Pancreas (tissue), 10 donors: ENCODE results near the gene MITD1. TPM values are rescaled to one million over a fixed set of nuclear protein-coding genes. Genes with fewer than 3 reads are reported as not detected.

Source experiments
- ATAC-seq, 4 donors: fragments of 200-7000 bp; cut with Tn5 transposase; one replicate each; pipeline versions ENCODE4 v1.8.0 to v1.9.1; 2020; ENCODE audit warnings: mild to moderate bottlenecking in 4 of 4, moderate library complexity in 4 of 4
- DNase-seq, 6 donors: peaks; one replicate each; pipeline ENCODE4 v3.0.0-alpha.2; 2020
- FAIRE-seq: peaks from 2 replicates; lab custom pipeline; 2012; peaks lifted over from hg19 to GRCh38; lab: Jason Lieb, UNC
- H3K27ac ChIP-seq, 4 donors: fragments of 200-600 bp; sonication (generic); 1 replicate in 3 of 4; 2 replicates in 1 of 4; pipeline versions ENCODE4 v1.5.0 to v1.8.0; 2020
- H3K27me3 ChIP-seq, 4 donors: fragments of 200-600 bp; one replicate each; pipeline ENCODE4 v1.8.0; 2021
- H3K36me3 ChIP-seq, 3 donors: fragments of 200-600 bp; sonication (generic) in 1 of 3; one replicate each; pipeline versions ENCODE4 v1.5.0 to v1.8.0; 2020 to 2021
- H3K4me1 ChIP-seq, 3 donors: fragments of 200-600 bp; one replicate each; pipeline ENCODE4 v1.8.0; 2021
- H3K4me3 ChIP-seq, 4 donors: fragments of 200-600 bp; sonication (generic) in 2 of 4; one replicate each; pipeline versions ENCODE4 v1.5.0 to v1.8.0; 2020 to 2021
- H3K9me3 ChIP-seq, 4 donors: fragments of 200-600 bp; one replicate each; pipeline ENCODE4 v1.8.0; 2021
- CTCF ChIP-seq, 4 donors: fragments of 200-600 bp; sonication (generic) in 3 of 4; IDR thresholded peaks; one replicate each; pipeline versions ENCODE4 v1.5.0 to v1.8.0; 2021; ENCODE audit warnings: antibody characterized with exemption in 4 of 4
- WGBS, 2 donors: extraction: QIAGEN DNeasy Blood & Tissue Kit; methylation state at CpG; one replicate each; pipeline ENCODE4 v1.1.7; 2013; 5-methylcytosine and 5-hydroxymethylcytosine counted together
- intact Hi-C, 3 donors: fragments of 100-400 bp; cut with DNase I; formaldehyde crosslinking; loops; one replicate each; pipeline versions ENCODE4 v1.11.1 to v1.14.2; 2022
- polyA plus RNA-seq, 2 donors: library from polyadenylated mRNA; stranded (reverse); fragments of 200-250 nt; gene quantifications; one replicate each; pipeline ENCODE4 v1.2.3, GENCODE V29; 2013
- total RNA-seq, 6 donors: library from RNA; stranded (reverse); fragmentation: NEBNext Ultra II Directional in 4 of 6; extraction: Animal tissue kit (Norgen Biotek cat#: 25700) in 4 of 6; gene quantifications; one replicate each; pipeline versions ENCODE4 v1.2.1 to v1.2.4, GENCODE V29; 2021 to 2023
- donor health status: healthy with polysubstance abuse.
- donor health status: DM: no; HTN: no; CAD: no; lungs with moderate emphysema.
- donor health status: DM: no; HTN: no; CAD: no.
- donor health status: control.
- donor health status: control.
- donor health status: Bipolar disorder and iron deficiency.
- donor health status: DM: yes; HTN: yes; CAD: no.
- donor health status: DM: no; HTN: no; CAD: no.
- donor health status: DM: no; HTN: no; CAD: no.
- donor health status: DM: yes; HTN: yes; CAD: no.

The MITD1 gene
- 10 to 100 TPM in 1 of 6 donors, 1 to 10 TPM in 5; 5.6 to 13.9 (median 7.5) TPM for total RNA-seq
- 10 to 100 TPM; 20.7 to 27.0 TPM for polyA plus RNA-seq

- no peaks in the 10 kb centered on the region for H3K36me3 ChIP-seq
- ATAC-seq (peak; percentile 98 to 100 (median 99)), DNase-seq (peak; percentile 85 to 94 (median 90)), FAIRE-seq (no peak)
- no peaks in the 10 kb centered on the region for H3K9me3 ChIP-seq
- peak within 1 kb of the TSS; percentile 38 to 89 (median 64) for H3K4me3 ChIP-seq
- intact Hi-C loops = no loop called here
- WGBS, 2 donors = 0 to 1% methylated on average over 39 of the region's 39 CpGs
- no peak for TF ChIP-seq CTCF (IDR thresholded peaks at IDR 0.05)
- peaks cover 4 to 26% (median 11%) of the 10 kb centered on the region in 3 donors for H3K4me1 ChIP-seq
- peak within 1 kb of the TSS in 3 of 4 donors; percentile 24 to 80 (median 65) for H3K27ac ChIP-seq
- no peaks in the 10 kb centered on the region for H3K27me3 ChIP-seq
These were observed at the start of gene MITD1, which contains the start of gene MRPL30 for GRCh38 chr2:99180755-99181623. Gene MITD1, minus strand, starts transcription at chr2:99181058. Its CDS starts 77 bp downstream, at chr2:99180981. Gene MRPL30, plus strand, starts transcription at chr2:99181184. Its CDS starts 5,020 bp downstream, at chr2:99186204.

DNA sequence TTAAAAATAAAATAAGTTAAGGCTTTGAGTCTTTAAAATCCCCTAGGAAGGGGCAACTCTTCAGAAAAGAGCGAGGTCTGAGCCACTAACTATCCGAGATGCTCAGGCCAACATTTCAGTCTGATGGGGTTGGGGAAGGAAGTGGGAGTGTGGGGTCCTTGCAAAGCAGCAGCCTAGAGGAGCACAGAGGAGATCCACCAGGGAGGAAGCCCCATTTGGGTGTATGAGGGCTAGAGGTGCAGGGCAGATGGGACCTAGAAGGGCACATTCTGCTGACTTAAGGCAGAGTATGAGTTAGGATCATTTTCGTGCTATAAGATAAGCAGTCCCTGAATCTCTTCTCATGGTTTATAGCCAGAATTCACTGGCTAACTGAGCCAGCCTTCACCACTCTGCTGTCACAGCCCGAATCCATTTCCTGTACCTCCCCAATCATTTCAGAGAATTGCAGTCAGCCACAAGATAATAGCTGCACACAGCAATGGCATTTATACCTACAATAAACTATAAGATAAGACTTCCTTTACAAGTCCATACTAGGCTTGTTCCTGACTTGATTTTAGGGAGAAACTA is 37.2 kb upstream of the MITD1 start:
- H3K9me3 ChIP-seq = no peaks in the 10 kb centered on the region
- H3K36me3 ChIP-seq = no peaks in the 10 kb centered on the region
- FAIRE-seq (no peak), ATAC-seq (no peak), DNase-seq (no peak)
- H3K4me1 ChIP-seq = no peaks in the 10 kb centered on the region
- WGBS, 2 donors = 82 to 89% methylated on average over 4 of the region's 4 CpGs
- no peak overlapping the region for H3K27ac ChIP-seq
- H3K4me3 ChIP-seq = no peak overlapping the region
- intact Hi-C loops = no loop called here
- no peak for TF ChIP-seq CTCF (IDR thresholded peaks at IDR 0.05)
- no peaks in the 10 kb centered on the region for H3K27me3 ChIP-seq

DNA sequence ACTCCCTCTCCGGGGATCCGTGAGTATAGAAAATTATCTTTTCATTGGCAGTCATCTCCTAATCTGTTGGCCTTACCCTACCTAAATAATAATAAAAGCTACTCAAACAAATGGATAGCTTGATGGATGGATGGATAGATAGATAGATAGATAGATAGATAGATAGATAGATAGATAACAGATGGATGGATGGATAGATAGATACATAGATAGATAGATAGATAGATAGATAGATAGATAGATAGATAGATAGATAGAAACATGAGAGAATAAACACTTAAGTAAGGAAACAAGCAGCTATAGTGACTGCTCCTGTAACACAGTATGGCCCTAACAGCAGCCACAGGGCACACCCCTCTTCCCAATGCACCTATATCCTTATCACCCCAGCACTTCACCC is 35.2 kb upstream of the MITD1 start:
- H3K4me3 ChIP-seq = no peak overlapping the region
- intact Hi-C loops = no loop called here
- H3K27ac ChIP-seq = no peak overlapping the region
- H3K36me3 ChIP-seq = no peaks in the 10 kb centered on the region
- H3K9me3 ChIP-seq = no peaks in the 10 kb centered on the region
- no peaks in the 10 kb centered on the region for H3K27me3 ChIP-seq
- no peak for TF ChIP-seq CTCF (IDR thresholded peaks at IDR 0.05)
- H3K4me1 ChIP-seq = no peaks in the 10 kb centered on the region
- 86 to 95% methylated on average over 2 of the region's 2 CpGs for WGBS, 2 donors
- DNase-seq (no peak), FAIRE-seq (no peak), ATAC-seq (no peak)

DNA sequence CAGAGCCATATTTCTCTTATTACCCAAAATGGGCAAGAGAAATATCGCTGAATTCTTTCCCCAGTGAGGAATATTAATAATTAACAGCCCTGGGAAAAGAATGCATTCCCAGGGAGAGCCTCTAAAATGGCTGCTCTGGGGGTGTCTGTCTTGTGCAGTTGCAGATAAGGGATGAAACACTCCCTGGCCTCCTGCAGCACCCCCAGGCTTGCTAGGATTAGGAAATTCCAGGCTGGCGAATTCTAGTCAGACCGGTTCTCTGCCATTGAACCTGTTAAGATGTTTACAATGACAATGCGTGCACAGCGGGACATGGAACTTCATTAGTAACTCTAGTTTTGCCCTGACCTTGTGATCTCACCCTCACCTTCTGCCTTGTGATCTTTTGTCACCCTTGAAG is 24.6 kb upstream of the MITD1 start:
- TF ChIP-seq CTCF (IDR thresholded peaks at IDR 0.05) = no peak
- no peak for FAIRE-seq
- H3K27ac ChIP-seq = no peak overlapping the region
- no peaks in the 10 kb centered on the region for H3K9me3 ChIP-seq
- no peaks in the 10 kb centered on the region for H3K4me1 ChIP-seq
- no peaks in the 10 kb centered on the region for H3K36me3 ChIP-seq
- 59 to 61% methylated on average over 5 of the region's 5 CpGs for WGBS, 2 donors
- DNase-seq = no peak
- no peaks in the 10 kb centered on the region for H3K27me3 ChIP-seq
- ATAC-seq = no peak
- intact Hi-C loops = no loop called here
- no peak overlapping the region for H3K4me3 ChIP-seq
